ENCODE measurements around the gene HS2ST1. TPM values are rescaled to one million over a fixed set of nuclear protein-coding genes. Genes with fewer than 3 reads are reported as not detected.
A peak's percentile ranks its signal among the peaks of the same experiment; 100 is the strongest.

The HS2ST1 gene
- total and polyA plus RNA-seq, 10 of the 15 experiments (the other 5 are each of a cell fraction or from before 2014, with no cell fraction given): 5.4 to 30.8 (median 18.6) TPM

GRCh38 chr1:87104945-87105344 lies 190.5 kb downstream of the HS2ST1 start:
- FAIRE-seq (no peak), ATAC-seq (no peak)
- CTCF ChIA-PET: interaction anchor here (1.6 kb wide), 1 partner anchor 9 kb away, joined by 5 read pairs; no protein-coding TSS in a partner anchor

GRCh38 chr1:87106144-87106543 lies 191.7 kb downstream of the HS2ST1 start:
- H2AFZ ChIP-seq (ENCODE audit: control insufficient read depth, low read depth, low read length): no peak overlapping the region
- no peak overlapping the region for H3K9ac ChIP-seq (ENCODE audit: control insufficient read depth, insufficient read depth, low read length)
- H3K4me3 ChIP-seq: no peak overlapping the region
- ChIA-PET CTCF (interaction anchor here (0.9 to 1.6 kb wide), 2 partner anchors 10 to 15 kb away, joined by 3 to 5 read pairs; no protein-coding TSS in a partner anchor), POLR2A (interaction anchor here (0.6 kb wide), 1 partner anchor 224 kb away, joined by 4 read pairs; no protein-coding TSS in a partner anchor), RAD21 (ENCODE audit: unreplicated experiment) (interaction anchor here (0.7 to 1.5 kb wide), 3 partner anchors 13 to 21 kb away, joined by 3 to 6 read pairs (median 4); no protein-coding TSS in a partner anchor), SMC1A (ENCODE audit: uncharacterized antibody, unreplicated experiment) (interaction anchor here (0.8 to 1.6 kb wide), 5 partner anchors 9 to 272 kb away, joined by 3 to 6 read pairs (median 3); no protein-coding TSS in a partner anchor)
- H3K36me3 ChIP-seq (ENCODE audit: control insufficient read depth in 2 of 2, insufficient read depth in 2 of 2, low read length in 1 of 2): no peaks in the 10 kb centered on the region; a peak in 1 of 4 replicates
- DNase-seq (ENCODE audit: low read depth, low spot score): no peak
- no TSS peak for BruUV-seq (replicated peaks)
- in situ Hi-C loops (cut with MboI) (no loop called here), intact Hi-C loops (cut with micrococcal nuclease; ENCODE audit: unreplicated experiment) (no loop called here)
- FAIRE-seq: peak; percentile 13
- no peaks in the 10 kb centered on the region for H3K27me3 ChIP-seq (replicated peaks in 1 of 2; ENCODE audit: control insufficient read depth in 2 of 2, insufficient read depth in 2 of 2, low read length in 1 of 2)
- peak; percentile 48 for ATAC-seq
- no peaks in the 10 kb centered on the region for H3K9me3 ChIP-seq (replicated peaks; ENCODE audit: control insufficient read depth, insufficient read depth, low read length)
- H3K79me2 ChIP-seq (ENCODE audit: control insufficient read depth, insufficient read depth, low read length): no peaks in the 10 kb centered on the region
- H3K4me1 ChIP-seq (ENCODE audit: control insufficient read depth, insufficient read depth, low read length): peaks cover 28% of the 10 kb centered on the region
- H3K4me2 ChIP-seq (ENCODE audit: control insufficient read depth, insufficient read depth): peak overlapping the region; percentile 13; the same call in 1 of the 2 replicates
- no peak overlapping the region; the same call in 1 of the 2 replicates for H3K27ac ChIP-seq (ENCODE audit: control insufficient read depth, insufficient read depth)
- TF ChIP-seq MEF2B (IDR thresholded peaks at IDR 0.05; ENCODE audit: partially characterized antibody, poor library complexity, severe bottlenecking): no peak
- no peak for TF ChIP-seq SREBF2 (IDR thresholded peaks at IDR 0.05; ENCODE audit: low read length)
- no peak for TF ChIP-seq NFIC (IDR thresholded peaks at IDR 0.05; ENCODE audit: low read depth, low read length)
- no peak for TF ChIP-seq BCL11A (IDR thresholded peaks at IDR 0.05; ENCODE audit: low read depth, low read length)
- TF ChIP-seq CBFB (IDR thresholded peaks at IDR 0.05; ENCODE audit: low read depth): no peak
- no peak for TF ChIP-seq PBX3 (IDR thresholded peaks at IDR 0.05; ENCODE audit: insufficient replicate concordance, low read depth, low read length)
- no peak for TF ChIP-seq PAX5 (IDR thresholded peaks at IDR 0.05; ENCODE audit: borderline replicate concordance, low read depth, low read length)
- no peak for TF ChIP-seq MYC (IDR thresholded peaks at IDR 0.05; ENCODE audit: insufficient read depth, insufficient read length, insufficient replicate concordance, low read length, severe bottlenecking)
- H4K20me1 ChIP-seq (ENCODE audit: control insufficient read depth, insufficient read depth): no peaks in the 10 kb centered on the region

More at GRCh38 chr1:87104945-87105344, 190.5 kb downstream of the HS2ST1 start:
- no peaks in the 10 kb centered on the region for H3K79me2 ChIP-seq (ENCODE audit: control insufficient read depth, insufficient read depth, low read length)
- H3K36me3 ChIP-seq (ENCODE audit: control insufficient read depth in 2 of 2, insufficient read depth in 2 of 2, low read length in 1 of 2): peaks cover 0 to 2% of the 10 kb centered on the region in 2 experiments; a peak in 3 of 4 replicates
- H4K20me1 ChIP-seq (ENCODE audit: control insufficient read depth, insufficient read depth): no peaks in the 10 kb centered on the region
- DNase-seq (ENCODE audit: low read depth, low spot score): no peak
- H3K27me3 ChIP-seq (replicated peaks in 1 of 2; ENCODE audit: control insufficient read depth in 2 of 2, insufficient read depth in 2 of 2, low read length in 1 of 2): no peaks in the 10 kb centered on the region
- no peak overlapping the region for H2AFZ ChIP-seq (ENCODE audit: control insufficient read depth, low read depth, low read length)
- RAD21 ChIA-PET (ENCODE audit: unreplicated experiment): interaction anchor here (1.5 kb wide), 1 partner anchor 20 kb away, joined by 6 read pairs; no protein-coding TSS in a partner anchor
- H3K27ac ChIP-seq (ENCODE audit: control insufficient read depth, insufficient read depth): no peak overlapping the region
- intact Hi-C loops (cut with micrococcal nuclease; ENCODE audit: unreplicated experiment): no loop called here
- no peak overlapping the region for H3K9ac ChIP-seq (ENCODE audit: control insufficient read depth, insufficient read depth, low read length)
- H3K9me3 ChIP-seq (replicated peaks; ENCODE audit: control insufficient read depth, insufficient read depth, low read length): no peaks in the 10 kb centered on the region; the same call in 2 of the 3 replicates
- SMC1A ChIA-PET (ENCODE audit: uncharacterized antibody, unreplicated experiment): interaction anchor here (0.7 to 0.9 kb wide), 2 partner anchors 10 to 16 kb away, joined by 3 read pairs; no protein-coding TSS in a partner anchor
- POLR2A ChIA-PET: no interaction called here
- no TSS peak for BruUV-seq (replicated peaks)
- H3K4me2 ChIP-seq (ENCODE audit: control insufficient read depth, insufficient read depth): no peak overlapping the region
- H3K4me3 ChIP-seq: no peak overlapping the region
- peaks cover 28% of the 10 kb centered on the region for H3K4me1 ChIP-seq (ENCODE audit: control insufficient read depth, insufficient read depth, low read length)
- TF ChIP-seq IRF3 (IDR thresholded peaks at IDR 0.05): no peak
- in situ Hi-C loops (cut with MboI): no loop called here
